Tracheal epithelial cell (primary cell): ENCODE measurements around the gene OR13A1. TPM values are rescaled to one million over a fixed set of nuclear protein-coding genes. Genes with fewer than 3 reads are reported as not detected.

Experiments used
- total RNA-seq: library from RNA; depleted of rRNA; stranded (reverse); fragments of >200 nt; gene quantifications from 2 replicates; pipeline ENCODE4 v1.2.1, GENCODE V29; 2014

OR13A1 gene
- under 0.01 TPM in 1 of 2 replicates, not detected in the other for total RNA-seq

GRCh38 chr10:45315508-45315907, at the start of gene OR13A1:
TSS of gene OR13A1 (minus strand) at chr10:45315608. CDS start at chr10:45304422, 11,186 bp downstream.

Other genes with a start within 250 kb of the OR13A1 start
- gene ALOX5, start 58.6 kb upstream of the OR13A1 start, total RNA-seq, result 1.7 and 4.8 TPM in 2 replicates